Measurements from ENCODE around the gene SLC35A1.

Gene SLC35A1

DNA sequence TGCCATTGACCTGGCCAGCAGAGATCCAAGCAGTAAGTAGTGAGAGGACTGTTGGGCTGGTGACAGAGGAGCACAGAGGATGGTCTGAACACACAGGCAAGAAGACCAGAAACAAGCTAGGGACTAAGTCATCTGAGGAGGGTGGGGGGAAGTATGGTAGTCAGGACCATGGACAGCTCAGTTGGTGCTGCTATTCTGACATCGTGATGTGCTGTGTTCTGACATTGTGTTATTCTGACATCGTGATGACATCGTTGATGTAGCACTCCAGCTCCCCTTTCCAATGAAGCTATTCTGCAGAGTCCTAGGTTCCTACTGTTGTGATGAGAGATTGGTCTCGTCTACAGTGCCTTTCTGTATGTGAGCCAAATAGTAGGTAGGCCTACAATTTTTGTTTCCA, 36.3 kb upstream of the SLC35A1 start:
- no peaks in the 10 kb centered on the region for H3K4me1 ChIP-seq (ENCODE audit: low read depth, poor library complexity, severe bottlenecking)
- H2AFZ ChIP-seq (ENCODE audit: low read depth) = no peak overlapping the region
- H3K79me2 ChIP-seq (ENCODE audit: insufficient read depth, low read depth) = no peaks in the 10 kb centered on the region
- H3K27ac ChIP-seq = no peak overlapping the region
- no peaks in the 10 kb centered on the region for H4K20me1 ChIP-seq (ENCODE audit: insufficient read depth)
- no peak overlapping the region for H3K9ac ChIP-seq
- no peaks in the 10 kb centered on the region for H3K36me3 ChIP-seq (ENCODE audit: insufficient read depth)
- H3K4me3 ChIP-seq (IDR thresholded peaks at IDR 0.05; ENCODE audit: insufficient read depth, low read depth, low read length) = no peak overlapping the region
- no peaks in the 10 kb centered on the region for H3K27me3 ChIP-seq (ENCODE audit: insufficient read depth, low read depth)
- TF ChIP-seq, protein P1, sequence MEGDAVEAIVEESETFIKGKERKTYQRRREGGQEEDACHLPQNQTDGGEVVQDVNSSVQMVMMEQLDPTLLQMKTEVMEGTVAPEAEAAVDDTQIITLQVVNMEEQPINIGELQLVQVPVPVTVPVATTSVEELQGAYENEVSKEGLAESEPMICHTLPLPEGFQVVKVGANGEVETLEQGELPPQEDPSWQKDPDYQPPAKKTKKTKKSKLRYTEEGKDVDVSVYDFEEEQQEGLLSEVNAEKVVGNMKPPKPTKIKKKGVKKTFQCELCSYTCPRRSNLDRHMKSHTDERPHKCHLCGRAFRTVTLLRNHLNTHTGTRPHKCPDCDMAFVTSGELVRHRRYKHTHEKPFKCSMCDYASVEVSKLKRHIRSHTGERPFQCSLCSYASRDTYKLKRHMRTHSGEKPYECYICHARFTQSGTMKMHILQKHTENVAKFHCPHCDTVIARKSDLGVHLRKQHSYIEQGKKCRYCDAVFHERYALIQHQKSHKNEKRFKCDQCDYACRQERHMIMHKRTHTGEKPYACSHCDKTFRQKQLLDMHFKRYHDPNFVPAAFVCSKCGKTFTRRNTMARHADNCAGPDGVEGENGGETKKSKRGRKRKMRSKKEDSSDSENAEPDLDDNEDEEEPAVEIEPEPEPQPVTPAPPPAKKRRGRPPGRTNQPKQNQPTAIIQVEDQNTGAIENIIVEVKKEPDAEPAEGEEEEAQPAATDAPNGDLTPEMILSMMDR (conservative IDR thresholded peaks at IDR 0.05; ENCODE audit: low read depth, low read length) = no peak
- H3K4me2 ChIP-seq = no peak overlapping the region

DNA sequence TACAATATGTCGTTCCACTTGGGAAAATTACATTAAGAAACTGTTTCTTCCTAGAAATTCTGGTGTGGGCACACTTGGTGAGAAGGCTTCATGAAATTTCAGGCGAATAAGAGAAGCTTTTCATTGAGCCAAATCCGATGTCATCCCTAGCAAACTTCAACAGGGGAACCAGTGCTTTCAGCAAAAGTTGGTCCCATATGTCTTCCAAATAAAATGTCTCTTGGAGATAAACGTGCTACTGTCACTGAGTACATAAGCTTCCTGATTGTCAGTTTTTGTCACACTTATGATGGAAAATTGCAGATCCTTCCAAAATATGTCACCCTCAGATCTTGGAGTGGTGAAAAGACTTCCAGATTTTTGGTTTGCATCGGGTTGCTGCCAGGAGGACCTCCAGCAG, 31.1 kb upstream of the SLC35A1 start:
- H3K27ac ChIP-seq = no peak overlapping the region
- no peaks in the 10 kb centered on the region for H3K79me2 ChIP-seq (ENCODE audit: insufficient read depth, low read depth)
- H3K4me1 ChIP-seq (ENCODE audit: low read depth, poor library complexity, severe bottlenecking) = no peaks in the 10 kb centered on the region
- TF ChIP-seq, protein P1 (conservative IDR thresholded peaks at IDR 0.05; ENCODE audit: low read depth, low read length) = no peak
- no peak overlapping the region for H2AFZ ChIP-seq (ENCODE audit: low read depth)
- H4K20me1 ChIP-seq (ENCODE audit: insufficient read depth) = no peaks in the 10 kb centered on the region
- H3K36me3 ChIP-seq (ENCODE audit: insufficient read depth) = no peaks in the 10 kb centered on the region
- no peak overlapping the region for H3K4me2 ChIP-seq
- H3K9ac ChIP-seq = no peak overlapping the region
- no peaks in the 10 kb centered on the region for H3K27me3 ChIP-seq (ENCODE audit: insufficient read depth, low read depth)
- no peak overlapping the region for H3K4me3 ChIP-seq (IDR thresholded peaks at IDR 0.05; ENCODE audit: insufficient read depth, low read depth, low read length)

DNA sequence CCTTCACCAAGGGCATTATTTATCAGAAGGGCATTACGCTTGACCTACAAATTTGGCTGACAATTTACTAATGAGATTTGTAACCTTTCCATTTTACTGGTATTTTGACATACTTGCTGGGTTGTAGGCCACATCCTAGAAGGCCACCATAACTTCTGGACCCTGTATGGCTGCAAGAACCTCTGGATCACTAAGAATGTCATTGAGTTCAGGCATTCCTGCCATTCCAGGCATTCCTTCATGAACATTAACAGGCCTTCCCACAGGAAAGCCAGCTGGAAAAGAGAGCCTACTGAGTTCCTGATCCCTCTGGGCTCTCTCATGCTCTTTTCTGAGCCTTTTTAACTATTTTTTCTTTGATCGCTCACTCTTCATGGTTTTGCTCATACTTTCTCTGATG, 28.4 kb upstream of the SLC35A1 start:
- no peak overlapping the region for H3K4me3 ChIP-seq (IDR thresholded peaks at IDR 0.05; ENCODE audit: insufficient read depth, low read depth, low read length)
- no peaks in the 10 kb centered on the region for H3K27me3 ChIP-seq (ENCODE audit: insufficient read depth, low read depth)
- H3K4me2 ChIP-seq = no peak overlapping the region
- no peaks in the 10 kb centered on the region for H3K4me1 ChIP-seq (ENCODE audit: low read depth, poor library complexity, severe bottlenecking)
- no peak overlapping the region for H3K9ac ChIP-seq
- no peaks in the 10 kb centered on the region for H3K36me3 ChIP-seq (ENCODE audit: insufficient read depth)
- H2AFZ ChIP-seq (ENCODE audit: low read depth) = no peak overlapping the region
- no peaks in the 10 kb centered on the region for H4K20me1 ChIP-seq (ENCODE audit: insufficient read depth)
- H3K27ac ChIP-seq = no peak overlapping the region
- no peaks in the 10 kb centered on the region for H3K79me2 ChIP-seq (ENCODE audit: insufficient read depth, low read depth)
- TF ChIP-seq, protein P1 (conservative IDR thresholded peaks at IDR 0.05; ENCODE audit: low read depth, low read length) = no peak

DNA sequence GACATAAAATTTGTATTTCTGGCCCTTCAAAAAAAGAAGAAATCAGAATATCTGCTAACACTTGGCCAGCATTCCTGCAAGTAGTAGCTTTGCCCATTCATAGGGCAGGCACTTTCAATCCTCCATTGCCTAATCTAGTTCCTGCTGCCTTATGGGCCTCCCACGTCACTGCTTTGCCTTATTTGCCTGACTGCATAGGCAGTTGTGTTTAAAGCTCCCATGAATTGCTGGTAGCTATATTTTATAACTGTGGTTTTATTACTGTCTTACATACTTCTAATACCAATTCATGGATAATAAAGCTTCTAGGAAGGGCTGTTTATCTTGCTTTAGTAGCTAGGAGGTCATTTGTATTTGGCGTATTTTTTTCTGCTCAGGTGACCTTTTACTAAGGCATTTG, 7.7 kb upstream of the SLC35A1 start:
- TF ChIP-seq, protein P1 (conservative IDR thresholded peaks at IDR 0.05; ENCODE audit: low read depth, low read length) = no peak
- H4K20me1 ChIP-seq (ENCODE audit: insufficient read depth) = no peaks in the 10 kb centered on the region
- H3K36me3 ChIP-seq (ENCODE audit: insufficient read depth) = no peaks in the 10 kb centered on the region
- no peak overlapping the region for H3K4me2 ChIP-seq
- no peaks in the 10 kb centered on the region for H3K4me1 ChIP-seq (ENCODE audit: low read depth, poor library complexity, severe bottlenecking)
- no peak overlapping the region for H2AFZ ChIP-seq (ENCODE audit: low read depth)
- H3K27me3 ChIP-seq (ENCODE audit: insufficient read depth, low read depth) = no peaks in the 10 kb centered on the region
- H3K9ac ChIP-seq = no peak overlapping the region
- no peak overlapping the region for H3K4me3 ChIP-seq (IDR thresholded peaks at IDR 0.05; ENCODE audit: insufficient read depth, low read depth, low read length)
- H3K27ac ChIP-seq = no peak overlapping the region
- H3K79me2 ChIP-seq (ENCODE audit: insufficient read depth, low read depth) = no peaks in the 10 kb centered on the region
